Measurements from ENCODE around the gene DST. TPM values are rescaled to one million over a fixed set of nuclear protein-coding genes. Genes with fewer than 3 reads are reported as not detected.
"Not testable (repeated sequence)": the region's sequence is repeated elsewhere in the genome, so short reads cannot be mapped to it uniquely, and the experiment has no call there.

Gene DST
- total RNA-seq, 1 experiment from 2014 or later = 241 TPM

DNA sequence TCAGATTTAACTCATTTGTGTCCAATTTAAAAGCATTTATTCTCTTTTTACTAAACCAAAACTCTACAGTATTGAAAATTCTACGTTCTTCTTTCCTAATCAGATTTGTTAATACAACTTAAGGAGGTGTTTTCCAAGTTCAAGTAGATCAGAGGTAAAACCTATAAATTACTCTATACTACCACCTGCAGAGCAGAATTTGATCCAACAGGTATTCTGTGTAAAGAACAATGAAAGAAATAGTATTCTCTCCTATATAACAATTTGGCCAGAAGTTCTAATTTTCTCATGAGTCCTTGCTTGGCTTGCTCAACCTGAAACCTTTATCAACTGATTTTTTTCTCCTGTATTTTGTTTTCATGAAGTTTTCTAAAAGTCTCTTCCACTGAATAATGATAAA lies 28.5 kb upstream of the DST start:
- Histone ChIP-seq H3K9me2 (replicated peaks; ENCODE audit: insufficient read depth, low read length) (no peaks in the 10 kb centered on the region), H2AFZ (ENCODE audit: low read length) (no peak overlapping the region), H3K79me2 (ENCODE audit: low read length) (no peaks in the 10 kb centered on the region), H3K27me3 (ENCODE audit: low read length) (no peaks in the 10 kb centered on the region), H4K20me1 (ENCODE audit: insufficient read depth, low read depth, low read length) (no peaks in the 10 kb centered on the region), H3K9ac (ENCODE audit: low read length) (no peak overlapping the region), H3K4me3 (ENCODE audit: low read length) (no peak overlapping the region), H3K27ac (ENCODE audit: low read length) (no peak overlapping the region), H3K4me2 (ENCODE audit: low read depth, low read length, poor library complexity, severe bottlenecking) (no peak overlapping the region), H3K4me1 (ENCODE audit: low read length) (no peaks in the 10 kb centered on the region), H3K36me3 (ENCODE audit: insufficient read depth, low read length) (no peaks in the 10 kb centered on the region), H3K9me3 (ENCODE audit: low read length) (no peaks in the 10 kb centered on the region)
- DNase-seq = no peak

DNA sequence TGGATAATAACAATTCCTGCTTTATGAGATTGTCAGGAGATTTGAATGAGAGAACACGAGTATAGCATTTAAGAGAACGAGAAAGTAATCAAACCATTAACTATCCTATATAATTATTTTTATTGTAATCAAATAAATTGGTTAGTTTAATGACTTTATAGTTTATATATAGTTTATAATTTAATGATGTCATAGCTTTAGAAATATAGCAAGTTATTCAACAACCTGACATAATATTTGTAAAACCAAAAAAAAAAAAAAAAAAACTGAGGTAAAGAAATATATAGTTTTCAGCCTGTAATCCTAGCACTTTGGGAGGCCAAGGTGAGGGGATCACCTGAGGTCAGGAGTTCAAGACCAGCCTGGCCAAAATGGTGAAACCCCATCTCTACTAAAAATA lies 26.4 kb upstream of the DST start:
- H3K9me2 ChIP-seq (replicated peaks; ENCODE audit: insufficient read depth, low read length) = no peaks in the 10 kb centered on the region
- no peak overlapping the region for H3K9ac ChIP-seq (ENCODE audit: low read length)
- H2AFZ ChIP-seq (ENCODE audit: low read length) = no peak overlapping the region
- H3K27me3 ChIP-seq (ENCODE audit: low read length) = no peaks in the 10 kb centered on the region
- no peak overlapping the region for H3K4me2 ChIP-seq (ENCODE audit: low read depth, low read length, poor library complexity, severe bottlenecking)
- no peaks in the 10 kb centered on the region for H3K36me3 ChIP-seq (ENCODE audit: insufficient read depth, low read length)
- no peaks in the 10 kb centered on the region for H3K79me2 ChIP-seq (ENCODE audit: low read length)
- H3K27ac ChIP-seq (ENCODE audit: low read length) = no peak overlapping the region
- DNase-seq = no peak
- no peak overlapping the region for H3K4me3 ChIP-seq (ENCODE audit: low read length)
- no peaks in the 10 kb centered on the region for H3K4me1 ChIP-seq (ENCODE audit: low read length)
- no peaks in the 10 kb centered on the region for H3K9me3 ChIP-seq (ENCODE audit: low read length)
- no peaks in the 10 kb centered on the region for H4K20me1 ChIP-seq (ENCODE audit: insufficient read depth, low read depth, low read length)

DNA sequence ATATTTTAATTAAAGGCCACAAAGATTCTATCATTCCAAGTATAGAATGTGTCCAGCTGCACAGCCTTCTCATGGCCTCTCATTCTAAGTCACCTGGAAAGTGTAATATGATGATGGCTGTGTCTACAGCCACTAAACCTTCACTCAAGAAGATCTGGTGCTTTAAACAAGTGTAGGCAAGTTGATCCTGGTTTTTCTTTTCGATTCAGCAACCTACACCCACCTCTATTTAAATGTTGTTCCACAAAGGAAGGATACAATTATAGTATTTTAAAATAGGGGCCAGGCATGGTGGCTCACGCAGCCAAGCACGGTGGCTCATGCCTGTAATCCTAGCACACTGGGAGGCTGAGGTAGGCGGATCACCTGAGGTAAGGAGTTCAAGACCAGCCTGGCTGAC lies 25.5 kb upstream of the DST start:
- Histone ChIP-seq H3K9me3 (ENCODE audit: low read length) (no peaks in the 10 kb centered on the region), H3K4me1 (ENCODE audit: low read length) (no peaks in the 10 kb centered on the region), H3K4me2 (ENCODE audit: low read depth, low read length, poor library complexity, severe bottlenecking) (no peak overlapping the region), H3K79me2 (ENCODE audit: low read length) (no peaks in the 10 kb centered on the region), H3K9ac (ENCODE audit: low read length) (no peak overlapping the region), H3K27me3 (ENCODE audit: low read length) (no peaks in the 10 kb centered on the region), H3K9me2 (replicated peaks; ENCODE audit: insufficient read depth, low read length) (no peaks in the 10 kb centered on the region), H2AFZ (ENCODE audit: low read length) (no peak overlapping the region), H4K20me1 (ENCODE audit: insufficient read depth, low read depth, low read length) (no peaks in the 10 kb centered on the region), H3K27ac (ENCODE audit: low read length) (no peak overlapping the region), H3K36me3 (ENCODE audit: insufficient read depth, low read length) (no peaks in the 10 kb centered on the region), H3K4me3 (ENCODE audit: low read length) (no peak overlapping the region)
- no peak for DNase-seq

DNA sequence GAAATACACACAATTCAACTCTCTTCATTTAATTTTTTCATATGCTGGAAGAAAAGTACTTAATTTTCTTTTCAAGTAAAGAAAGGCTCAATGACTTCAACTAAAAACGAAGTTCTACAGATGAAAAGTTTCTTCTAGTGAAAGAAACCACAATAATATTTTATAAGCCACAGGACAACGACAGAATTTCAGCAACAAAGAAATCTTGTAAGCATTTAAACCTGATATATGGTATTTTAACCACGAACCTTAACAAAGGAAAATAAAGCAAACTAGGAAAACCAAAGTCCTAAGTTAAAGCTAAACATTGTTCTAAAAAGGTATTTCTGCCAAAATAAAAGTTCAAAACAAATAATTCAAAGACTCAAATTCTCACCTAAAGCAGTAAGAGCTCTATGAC lies 24.6 kb upstream of the DST start:
- H3K36me3 ChIP-seq (ENCODE audit: insufficient read depth, low read length) = no peaks in the 10 kb centered on the region
- H3K9me2 ChIP-seq (replicated peaks; ENCODE audit: insufficient read depth, low read length) = no peaks in the 10 kb centered on the region
- H2AFZ ChIP-seq (ENCODE audit: low read length) = no peak overlapping the region
- no peaks in the 10 kb centered on the region for H3K27me3 ChIP-seq (ENCODE audit: low read length)
- H3K4me1 ChIP-seq (ENCODE audit: low read length) = no peaks in the 10 kb centered on the region
- H3K79me2 ChIP-seq (ENCODE audit: low read length) = no peaks in the 10 kb centered on the region
- H3K9me3 ChIP-seq (ENCODE audit: low read length) = no peaks in the 10 kb centered on the region
- no peak overlapping the region for H3K27ac ChIP-seq (ENCODE audit: low read length)
- no peak for DNase-seq
- no peak overlapping the region for H3K4me3 ChIP-seq (ENCODE audit: low read length)
- no peak overlapping the region for H3K4me2 ChIP-seq (ENCODE audit: low read depth, low read length, poor library complexity, severe bottlenecking)
- no peak overlapping the region for H3K9ac ChIP-seq (ENCODE audit: low read length)
- no peaks in the 10 kb centered on the region for H4K20me1 ChIP-seq (ENCODE audit: insufficient read depth, low read depth, low read length)

DNA sequence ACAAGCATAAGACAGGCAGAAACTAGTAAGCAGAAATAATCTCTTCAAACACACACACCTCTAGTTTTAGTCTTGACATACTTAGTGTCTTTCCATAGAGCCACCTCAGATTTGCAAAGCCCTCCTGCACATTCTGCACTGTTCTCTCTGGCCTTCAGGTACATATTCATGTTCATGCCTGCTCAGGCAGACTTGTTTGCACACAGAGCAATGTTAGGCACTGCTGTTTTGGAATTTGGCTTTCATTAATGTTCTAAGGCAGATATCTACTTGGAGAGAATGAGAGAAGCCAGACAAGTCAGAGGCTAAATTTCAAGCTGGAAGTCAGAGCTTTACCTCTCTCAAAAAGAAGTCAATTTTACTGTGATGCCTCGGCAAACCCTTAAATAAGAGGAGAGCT lies 21.3 kb upstream of the DST start:
- H3K79me2 ChIP-seq (ENCODE audit: low read length) = no peaks in the 10 kb centered on the region
- no peak overlapping the region for H3K4me3 ChIP-seq (ENCODE audit: low read length)
- DNase-seq = no peak
- H3K4me1 ChIP-seq (ENCODE audit: low read length) = no peaks in the 10 kb centered on the region
- H2AFZ ChIP-seq (ENCODE audit: low read length) = no peak overlapping the region
- H4K20me1 ChIP-seq (ENCODE audit: insufficient read depth, low read depth, low read length) = no peaks in the 10 kb centered on the region
- H3K9me2 ChIP-seq (replicated peaks; ENCODE audit: insufficient read depth, low read length) = no peaks in the 10 kb centered on the region
- no peak overlapping the region for H3K4me2 ChIP-seq (ENCODE audit: low read depth, low read length, poor library complexity, severe bottlenecking)
- no peak overlapping the region for H3K9ac ChIP-seq (ENCODE audit: low read length)
- no peaks in the 10 kb centered on the region for H3K27me3 ChIP-seq (ENCODE audit: low read length)
- no peaks in the 10 kb centered on the region for H3K9me3 ChIP-seq (ENCODE audit: low read length)
- no peaks in the 10 kb centered on the region for H3K36me3 ChIP-seq (ENCODE audit: insufficient read depth, low read length)
- no peak overlapping the region for H3K27ac ChIP-seq (ENCODE audit: low read length)

DNA sequence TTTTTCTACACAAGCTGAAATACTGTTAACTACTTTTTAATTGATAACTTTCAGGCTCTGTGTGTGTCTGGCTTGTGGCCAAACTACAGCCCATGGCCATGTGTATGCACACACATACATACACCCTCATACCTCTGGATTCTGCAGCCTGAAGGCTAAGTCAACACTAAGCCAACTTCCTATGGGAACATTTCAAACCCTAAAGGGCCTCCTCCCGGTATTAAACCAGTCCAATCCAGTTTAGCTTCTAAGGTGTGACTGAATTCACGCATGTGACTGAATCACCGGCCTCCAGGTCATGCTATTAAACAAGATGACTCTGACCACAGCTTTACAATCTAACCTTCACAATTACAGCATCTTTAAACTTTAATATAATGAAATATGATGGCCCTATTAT lies 20.7 kb upstream of the DST start:
- no peak overlapping the region for H3K9ac ChIP-seq (ENCODE audit: low read length)
- H3K79me2 ChIP-seq (ENCODE audit: low read length) = no peaks in the 10 kb centered on the region
- H3K27ac ChIP-seq (ENCODE audit: low read length) = no peak overlapping the region
- no peaks in the 10 kb centered on the region for H3K9me2 ChIP-seq (replicated peaks; ENCODE audit: insufficient read depth, low read length)
- no peak overlapping the region for H2AFZ ChIP-seq (ENCODE audit: low read length)
- no peak for DNase-seq
- H3K4me3 ChIP-seq (ENCODE audit: low read length) = no peak overlapping the region
- no peaks in the 10 kb centered on the region for H4K20me1 ChIP-seq (ENCODE audit: insufficient read depth, low read depth, low read length)
- no peaks in the 10 kb centered on the region for H3K36me3 ChIP-seq (ENCODE audit: insufficient read depth, low read length)
- no peak overlapping the region for H3K4me2 ChIP-seq (ENCODE audit: low read depth, low read length, poor library complexity, severe bottlenecking)
- no peaks in the 10 kb centered on the region for H3K4me1 ChIP-seq (ENCODE audit: low read length)
- no peaks in the 10 kb centered on the region for H3K9me3 ChIP-seq (ENCODE audit: low read length)
- H3K27me3 ChIP-seq (ENCODE audit: low read length) = no peaks in the 10 kb centered on the region

DNA sequence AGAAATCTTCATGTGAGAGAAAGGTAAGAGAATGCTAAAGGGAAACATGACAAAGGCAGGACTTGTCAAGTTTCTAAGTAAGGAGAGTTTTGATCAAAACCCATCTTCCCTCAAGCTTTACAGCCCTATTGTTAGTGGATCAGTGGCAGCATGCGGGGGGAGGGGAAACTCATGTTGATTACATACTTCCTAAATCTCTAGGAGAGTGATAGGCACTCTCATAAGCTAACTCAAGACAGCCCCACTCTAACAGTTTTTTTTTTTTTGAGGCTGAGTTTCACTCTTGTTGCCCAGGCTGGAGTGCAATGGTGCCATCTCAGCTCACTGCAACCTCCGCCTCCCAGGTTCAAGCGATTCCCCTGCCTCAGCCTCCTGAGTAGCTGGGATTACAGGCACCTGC lies 18.6 kb upstream of the DST start:
- H3K27me3 ChIP-seq (ENCODE audit: low read length); H3K36me3 ChIP-seq (ENCODE audit: insufficient read depth, low read length); H3K79me2 ChIP-seq (ENCODE audit: low read length); DNase-seq; H3K9me3 ChIP-seq (ENCODE audit: low read length); H4K20me1 ChIP-seq (ENCODE audit: insufficient read depth, low read depth, low read length); H3K4me3 ChIP-seq (ENCODE audit: low read length); H3K4me2 ChIP-seq (ENCODE audit: low read depth, low read length, poor library complexity, severe bottlenecking); H3K9ac ChIP-seq (ENCODE audit: low read length); H3K9me2 ChIP-seq (replicated peaks; ENCODE audit: insufficient read depth, low read length); H3K4me1 ChIP-seq (ENCODE audit: low read length); H2AFZ ChIP-seq (ENCODE audit: low read length); H3K27ac ChIP-seq (ENCODE audit: low read length): not testable (repeated sequence)

DNA sequence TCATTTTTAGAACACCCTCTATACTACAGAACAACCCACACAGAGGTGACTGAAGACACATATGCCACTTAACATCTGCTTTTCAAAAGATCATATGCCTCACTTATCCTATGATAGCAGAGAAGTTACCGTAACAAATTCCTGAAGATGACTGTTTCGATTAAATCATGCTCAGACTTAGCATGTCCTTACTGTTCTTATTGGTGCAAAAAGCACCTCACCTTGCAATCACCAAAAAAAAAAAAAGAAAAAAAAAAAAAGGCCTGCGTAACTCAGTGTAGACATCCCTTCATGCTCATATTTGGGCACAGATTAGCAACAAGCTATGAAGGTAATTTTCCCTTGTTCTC lies 17.7 kb upstream of the DST start:
- Histone ChIP-seq H3K9me3 (ENCODE audit: low read length) (no peaks in the 10 kb centered on the region), H3K4me1 (ENCODE audit: low read length) (no peaks in the 10 kb centered on the region), H3K4me3 (ENCODE audit: low read length) (no peak overlapping the region), H3K27ac (ENCODE audit: low read length) (no peak overlapping the region), H4K20me1 (ENCODE audit: insufficient read depth, low read depth, low read length) (no peaks in the 10 kb centered on the region), H3K27me3 (ENCODE audit: low read length) (no peaks in the 10 kb centered on the region), H3K9ac (ENCODE audit: low read length) (no peak overlapping the region), H3K4me2 (ENCODE audit: low read depth, low read length, poor library complexity, severe bottlenecking) (no peak overlapping the region), H3K9me2 (replicated peaks; ENCODE audit: insufficient read depth, low read length) (no peaks in the 10 kb centered on the region), H3K36me3 (ENCODE audit: insufficient read depth, low read length) (no peaks in the 10 kb centered on the region), H2AFZ (ENCODE audit: low read length) (no peak overlapping the region), H3K79me2 (ENCODE audit: low read length) (no peaks in the 10 kb centered on the region)
- DNase-seq = no peak

DNA sequence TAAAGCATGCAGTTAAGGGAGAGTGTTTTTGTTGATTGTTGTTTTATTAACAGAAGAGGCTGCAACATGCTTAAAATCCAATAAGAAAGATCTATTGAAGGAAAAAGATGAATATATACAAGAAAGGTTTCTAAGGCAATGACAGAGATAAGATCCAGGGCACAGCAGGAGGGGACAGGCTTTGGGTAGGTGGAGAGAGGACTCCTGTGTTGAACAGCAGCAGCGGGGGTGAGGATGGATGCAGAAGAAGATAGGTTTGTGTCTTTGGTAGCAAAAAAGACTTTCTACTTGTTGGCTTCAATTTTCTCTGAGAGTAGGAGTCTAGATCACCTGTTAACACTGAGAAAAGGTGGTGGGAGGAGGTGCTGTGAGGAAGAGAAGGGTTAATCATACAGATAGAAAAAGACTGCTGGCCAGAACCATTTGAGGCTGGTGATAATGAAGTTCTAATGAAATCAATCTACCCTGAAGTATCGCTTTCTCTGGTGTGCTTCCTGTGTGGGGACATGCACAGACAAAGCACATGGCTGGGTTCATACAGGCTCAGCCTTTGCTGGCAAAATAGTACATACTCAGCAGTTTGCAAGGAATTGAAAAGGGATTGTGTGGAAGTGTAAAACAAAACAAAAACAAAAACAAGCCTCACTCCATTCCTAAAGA lies 17.2 kb upstream of the DST start:
- Histone ChIP-seq H3K4me3 (ENCODE audit: low read length) (no peak overlapping the region), H3K36me3 (ENCODE audit: insufficient read depth, low read length) (no peaks in the 10 kb centered on the region), H4K20me1 (ENCODE audit: insufficient read depth, low read depth, low read length) (no peaks in the 10 kb centered on the region), H3K9me3 (ENCODE audit: low read length) (no peaks in the 10 kb centered on the region), H3K4me2 (ENCODE audit: low read depth, low read length, poor library complexity, severe bottlenecking) (no peak overlapping the region), H3K9me2 (replicated peaks; ENCODE audit: insufficient read depth, low read length) (no peaks in the 10 kb centered on the region), H3K9ac (ENCODE audit: low read length) (no peak overlapping the region), H3K79me2 (ENCODE audit: low read length) (no peaks in the 10 kb centered on the region), H3K27ac (ENCODE audit: low read length) (no peak overlapping the region), H3K27me3 (ENCODE audit: low read length) (no peaks in the 10 kb centered on the region), H2AFZ (ENCODE audit: low read length) (no peak overlapping the region), H3K4me1 (ENCODE audit: low read length) (no peaks in the 10 kb centered on the region)
- no peak for DNase-seq

All from Karpas-422 (cell line).